Stimulated activated CD4-positive, alpha-beta T cell treated with anti-CD3 and anti-CD28 coated beads, Interleukin-12 subunit alpha, Interleukin-12 subunit beta, amount 100 ng/mL, for 4 hours (primary cell): Measurements from ENCODE around the gene MAP3K20.
"Not testable (repeated sequence)": the region's sequence is repeated elsewhere in the genome, so short reads cannot be mapped to it uniquely, and the experiment has no call there.

ENCODE experiments used
- DNase-seq: peaks from one replicate; pipeline ENCODE4 v3.0.0-alpha.2; 2020

Gene MAP3K20

GRCh38 chr2:173238385-173238784, 162.7 kb downstream of the MAP3K20 start:
- no peak for DNase-seq

GRCh38 chr2:173238831-173239230, 163.2 kb downstream of the MAP3K20 start:
- DNase-seq: no peak

- no peak for DNase-seq
Measured at GRCh38 chr2:173239644-173240043, 164.0 kb downstream of the MAP3K20 start.

- DNase-seq: no peak
Measured at GRCh38 chr2:173240083-173240482, 164.4 kb downstream of the MAP3K20 start.

GRCh38 chr2:173241643-173242042, 166.0 kb downstream of the MAP3K20 start:
- DNase-seq: no peak

- DNase-seq: no peak
Measured at GRCh38 chr2:173247156-173247555, 171.5 kb downstream of the MAP3K20 start.

- no peak for DNase-seq
Measured at GRCh38 chr2:173248381-173248780, 172.7 kb downstream of the MAP3K20 start.

GRCh38 chr2:173249661-173250641, 174.3 kb downstream of the MAP3K20 start:
- DNase-seq: no peak

- no peak for DNase-seq
Measured at GRCh38 chr2:173251225-173251624, 175.6 kb downstream of the MAP3K20 start.

GRCh38 chr2:173252581-173252980, 176.9 kb downstream of the MAP3K20 start:
- no peak for DNase-seq

- DNase-seq: no peak
Measured at GRCh38 chr2:173254659-173255058, 179.0 kb downstream of the MAP3K20 start.

GRCh38 chr2:173258701-173259100, 183.1 kb downstream of the MAP3K20 start:
- DNase-seq: no peak

- DNase-seq: not testable (repeated sequence)
Measured at GRCh38 chr2:173262356-173262755, 186.7 kb downstream of the MAP3K20 start.

GRCh38 chr2:173264151-173264550, 188.5 kb downstream of the MAP3K20 start:
- no peak for DNase-seq

GRCh38 chr2:173264603-173265366, 189.1 kb downstream of the MAP3K20 start:
- no peak for DNase-seq

GRCh38 chr2:173271135-173271534, 195.5 kb downstream of the MAP3K20 start:
- no peak for DNase-seq

- no peak for DNase-seq
Measured at GRCh38 chr2:173271825-173272224, 196.2 kb downstream of the MAP3K20 start.

GRCh38 chr2:173272849-173273248, 197.2 kb downstream of the MAP3K20 start:
- DNase-seq: no peak

GRCh38 chr2:173278794-173279526, 203.3 kb downstream of the MAP3K20 start:
- no peak for DNase-seq

- DNase-seq: no peak
Measured at GRCh38 chr2:173279527-173279868, 203.9 kb downstream of the MAP3K20 start.

- no peak for DNase-seq
Measured at GRCh38 chr2:173280853-173281252, 205.2 kb downstream of the MAP3K20 start.

- DNase-seq: not testable (repeated sequence)
Measured at GRCh38 chr2:173281898-173282297, 206.3 kb downstream of the MAP3K20 start.
